Umbilical cord (tissue), 2 donors: Measurements from ENCODE around the gene UBXN2A. TPM values are rescaled to one million over a fixed set of nuclear protein-coding genes. Genes with fewer than 3 reads are reported as not detected.

ENCODE experiments used
- DNase-seq: peaks from one replicate; pipeline ENCODE4 v3.0.0-alpha.2; 2015; ENCODE audit warnings: low spot score
- total RNA-seq: library from RNA; depleted of rRNA; stranded (reverse); fragments of >200 nt; gene quantifications from one replicate; pipeline ENCODE4 v1.2.3, GENCODE V29; 2014; ENCODE audit warnings: low replicate concordance; ENCODE audit not compliant: insufficient read depth

The UBXN2A gene, protein sequence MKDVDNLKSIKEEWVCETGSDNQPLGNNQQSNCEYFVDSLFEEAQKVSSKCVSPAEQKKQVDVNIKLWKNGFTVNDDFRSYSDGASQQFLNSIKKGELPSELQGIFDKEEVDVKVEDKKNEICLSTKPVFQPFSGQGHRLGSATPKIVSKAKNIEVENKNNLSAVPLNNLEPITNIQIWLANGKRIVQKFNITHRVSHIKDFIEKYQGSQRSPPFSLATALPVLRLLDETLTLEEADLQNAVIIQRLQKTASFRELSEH
- total RNA-seq: 15.4 TPM

GRCh38 chr2:23939987-23940717, at the start of gene UBXN2A:
TSS of gene UBXN2A (plus strand) at chr2:23940463. CDS start at chr2:23958315, 17,852 bp downstream.
- DNase-seq: peak; percentile 88

DNA sequence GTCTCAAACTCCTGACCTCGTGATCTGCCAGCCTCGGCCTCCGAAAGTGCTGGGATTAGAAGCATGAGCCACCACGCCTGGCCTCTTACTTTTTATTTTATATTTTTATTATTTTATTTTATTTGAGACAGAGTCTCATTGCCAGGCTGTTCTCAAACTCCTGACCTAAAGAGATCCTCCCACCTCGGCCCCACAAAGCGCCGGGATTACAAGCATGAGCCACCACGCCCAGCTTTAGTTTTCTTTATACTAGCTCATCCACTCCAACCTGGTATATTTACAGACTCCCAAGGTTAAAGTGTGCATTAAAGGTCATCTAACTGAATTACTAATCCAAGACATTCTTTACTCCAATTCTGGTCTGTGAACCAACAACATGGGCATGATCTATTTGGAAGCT, 40.1 kb upstream of the UBXN2A start:
- no peak for DNase-seq

- no peak for DNase-seq
Measured at GRCh38 chr2:23900541-23901322, 39.5 kb upstream of the UBXN2A start.

DNA sequence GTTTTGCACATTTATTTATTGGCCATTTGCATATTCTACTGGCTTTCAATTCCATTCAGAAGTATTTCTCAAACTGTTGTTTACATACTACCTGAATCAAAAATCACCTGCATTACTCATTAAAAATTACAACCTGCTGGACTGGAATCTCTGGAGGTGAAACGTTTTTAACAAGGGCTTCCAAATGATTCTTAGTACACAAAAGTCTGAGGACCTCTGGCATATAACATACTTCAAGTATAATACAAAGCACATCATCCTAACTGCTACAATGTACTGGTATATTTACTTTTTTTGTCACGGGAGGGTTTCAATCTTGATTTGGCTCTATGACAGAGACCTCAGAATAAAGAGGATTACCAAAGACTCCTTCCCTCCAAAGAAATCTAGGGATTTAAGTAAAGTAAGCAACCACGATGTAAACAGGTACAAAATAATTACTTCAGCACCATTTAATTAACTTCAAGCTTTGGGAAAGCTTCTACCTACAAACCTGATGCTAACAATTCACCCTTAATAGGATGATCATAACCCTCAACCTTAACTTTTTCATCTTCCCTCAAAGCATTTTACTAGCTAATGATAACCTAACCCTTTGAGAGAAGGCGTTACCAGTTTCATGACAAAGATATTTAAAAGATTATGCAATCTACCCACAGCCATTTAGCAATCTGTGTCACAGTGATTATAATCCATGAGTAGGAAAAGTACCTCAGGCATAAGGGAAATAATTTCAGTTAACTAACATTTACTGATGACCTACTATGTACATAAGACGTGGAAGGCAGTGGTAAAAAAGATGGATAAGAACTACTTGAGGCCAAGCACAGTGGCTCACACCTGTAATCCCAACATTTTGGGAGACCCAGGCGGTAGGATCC, 38.1 kb upstream of the UBXN2A start:
- DNase-seq: no peak

DNA sequence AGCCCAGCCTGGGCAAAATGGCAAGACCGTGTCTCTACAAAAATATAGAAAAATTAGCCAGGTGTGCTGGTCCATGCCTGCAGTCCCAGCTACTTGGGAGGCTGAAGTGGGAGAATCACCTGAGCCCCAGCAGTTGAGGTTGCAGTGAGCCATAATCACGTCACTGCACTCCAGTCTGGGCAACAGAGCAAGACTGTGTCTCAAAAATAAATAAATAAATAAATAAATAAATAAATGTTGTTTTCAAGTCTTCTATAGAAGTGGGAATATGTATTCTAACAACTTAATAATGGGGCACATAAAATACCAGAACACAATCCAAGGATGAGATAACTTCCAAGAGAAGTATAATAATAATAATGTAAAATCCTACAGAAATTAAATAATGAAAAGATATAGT, 37.2 kb upstream of the UBXN2A start:
- DNase-seq: no peak

DNA sequence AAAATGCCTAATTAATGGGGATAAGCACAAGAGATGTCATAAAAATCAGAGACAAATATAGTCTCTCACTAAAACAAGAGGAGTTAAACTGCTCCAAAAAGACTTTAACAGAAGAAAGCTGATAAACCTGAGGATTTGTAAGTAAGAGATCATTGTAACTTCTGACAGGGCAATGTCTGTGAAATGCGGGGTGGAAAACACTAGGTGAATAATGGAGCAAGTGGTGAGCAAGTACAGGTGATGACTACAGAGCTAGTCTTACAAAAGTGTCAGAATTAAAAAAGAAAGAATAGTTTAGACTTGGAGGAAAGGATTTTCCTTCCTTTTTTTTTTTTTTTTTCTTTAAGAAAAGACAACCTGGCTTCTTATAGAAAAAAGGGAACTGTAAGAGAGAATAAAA, 36.0 kb upstream of the UBXN2A start:
- DNase-seq: no peak

- peak; percentile 35 for DNase-seq
Measured at GRCh38 chr2:23904692-23905091, 35.6 kb upstream of the UBXN2A start.

DNA sequence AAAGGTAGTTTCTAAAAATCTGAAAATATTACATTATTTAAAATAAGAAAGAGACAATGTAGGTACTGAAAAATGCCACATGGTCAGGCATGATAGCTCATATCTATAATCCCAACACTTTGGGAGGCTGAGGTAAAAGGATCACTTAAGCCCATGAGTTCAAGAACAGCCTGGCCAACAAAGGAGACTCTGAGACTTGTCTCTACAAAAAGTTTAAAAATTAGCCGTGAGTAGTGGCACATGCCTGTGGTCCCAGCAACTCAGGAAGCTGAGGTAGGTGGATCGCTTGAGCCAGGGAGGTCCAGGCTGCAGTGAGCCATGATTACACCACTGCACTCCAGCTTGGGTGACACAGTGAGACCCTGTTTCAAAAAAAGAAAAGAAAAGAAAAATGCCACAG, 35.1 kb upstream of the UBXN2A start:
- DNase-seq: no peak

- DNase-seq: no peak
Measured at GRCh38 chr2:23912054-23912453, 28.2 kb upstream of the UBXN2A start.

GRCh38 chr2:23915327-23915726, 24.9 kb upstream of the UBXN2A start:
- no peak for DNase-seq

DNA sequence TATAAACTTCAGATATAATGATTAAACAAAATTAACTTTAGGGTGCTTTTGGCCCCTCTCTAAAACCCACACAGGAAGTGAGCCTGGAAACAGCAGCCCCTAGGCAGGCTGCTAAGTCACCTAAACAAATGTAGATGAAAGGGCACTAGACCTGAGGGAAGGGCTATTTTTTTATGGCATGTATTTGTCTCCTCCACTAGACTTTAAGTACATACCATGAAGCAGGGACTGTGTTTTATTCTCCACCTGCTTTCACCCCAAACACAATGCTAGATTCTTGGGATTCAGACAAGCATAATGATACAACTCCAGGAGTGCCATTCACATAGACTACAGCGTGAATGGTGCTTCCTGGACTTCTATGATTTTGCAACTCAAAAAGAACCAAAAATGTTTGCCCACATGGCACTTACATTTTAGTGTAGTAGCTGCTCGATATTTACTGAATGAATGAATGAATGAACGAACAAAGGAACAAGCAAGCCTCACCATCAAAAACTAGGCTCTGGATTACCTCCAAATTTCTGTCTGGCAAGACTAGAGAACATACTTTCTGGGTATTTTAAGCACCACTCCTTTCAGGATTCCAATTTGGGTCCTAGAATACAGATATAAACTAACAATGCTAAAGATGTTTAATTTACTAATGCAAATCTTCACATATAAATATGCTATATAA, 23.4 kb upstream of the UBXN2A start:
- DNase-seq: no peak

DNA sequence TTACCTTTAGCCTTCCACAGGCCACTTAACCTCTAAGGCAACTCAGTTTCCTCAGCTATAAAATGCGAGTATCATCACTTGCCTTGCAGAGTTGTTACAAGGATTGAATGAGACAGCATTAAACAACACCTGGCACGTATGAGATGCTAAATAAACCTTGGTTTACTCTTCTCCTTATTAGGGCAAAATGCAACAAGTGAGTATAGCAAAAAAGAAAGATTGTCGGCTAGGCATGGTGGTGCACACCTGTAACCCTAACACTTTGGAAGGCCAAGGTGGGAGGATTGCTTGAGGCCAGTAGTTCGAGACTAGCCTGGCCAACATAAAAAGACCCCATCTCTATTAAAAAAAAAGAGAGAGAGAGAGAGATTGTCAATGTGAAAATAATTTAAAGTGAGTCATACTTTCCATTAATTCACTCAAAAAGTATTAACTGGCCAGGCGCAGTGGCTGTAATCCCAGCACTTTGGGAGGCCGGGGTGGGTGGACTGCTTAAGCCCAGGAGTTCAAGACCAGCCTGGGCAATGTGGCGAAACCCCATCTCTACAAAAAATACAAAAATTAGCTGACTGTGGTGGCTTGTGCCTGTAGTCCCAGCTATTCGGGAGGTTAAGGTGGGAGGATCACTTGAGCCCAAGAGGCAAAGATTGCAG, 21.3 kb upstream of the UBXN2A start:
- DNase-seq: no peak

DNA sequence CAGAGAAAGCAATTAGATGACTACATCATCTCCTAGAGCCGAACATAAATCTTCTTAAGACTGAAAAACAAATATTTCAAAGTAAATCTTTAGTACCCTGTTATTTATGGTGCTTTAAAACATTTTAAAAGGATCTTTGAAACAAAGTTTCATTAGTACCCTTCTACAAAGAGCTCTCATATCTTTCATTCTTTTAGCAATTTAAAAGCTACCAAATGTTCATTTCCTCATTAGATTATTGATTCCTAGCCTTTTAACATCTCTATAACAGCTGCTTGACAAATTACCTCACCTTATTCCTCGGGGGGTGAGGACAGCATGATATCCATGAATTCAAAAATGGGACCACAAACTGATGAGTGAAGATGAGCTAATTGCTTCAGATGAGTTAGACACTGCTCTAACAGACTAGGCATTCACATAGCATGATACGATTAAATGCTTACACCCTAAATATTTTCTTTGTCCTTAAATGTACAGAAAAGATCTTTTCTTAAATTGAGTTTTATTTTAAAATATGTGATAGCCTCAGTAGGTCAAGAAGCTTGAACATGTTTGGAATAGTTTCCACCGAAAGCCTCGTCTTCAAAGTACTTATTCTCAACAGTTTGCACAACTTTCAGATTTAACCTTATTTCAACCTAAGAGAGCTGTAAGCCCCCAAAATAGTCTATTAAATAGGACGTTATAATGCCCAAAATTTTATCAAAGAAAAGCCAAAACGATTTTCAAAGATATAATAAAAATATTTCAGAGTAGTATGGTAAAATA, 15.5 kb upstream of the UBXN2A start:
- peak; percentile 25 for DNase-seq

DNA sequence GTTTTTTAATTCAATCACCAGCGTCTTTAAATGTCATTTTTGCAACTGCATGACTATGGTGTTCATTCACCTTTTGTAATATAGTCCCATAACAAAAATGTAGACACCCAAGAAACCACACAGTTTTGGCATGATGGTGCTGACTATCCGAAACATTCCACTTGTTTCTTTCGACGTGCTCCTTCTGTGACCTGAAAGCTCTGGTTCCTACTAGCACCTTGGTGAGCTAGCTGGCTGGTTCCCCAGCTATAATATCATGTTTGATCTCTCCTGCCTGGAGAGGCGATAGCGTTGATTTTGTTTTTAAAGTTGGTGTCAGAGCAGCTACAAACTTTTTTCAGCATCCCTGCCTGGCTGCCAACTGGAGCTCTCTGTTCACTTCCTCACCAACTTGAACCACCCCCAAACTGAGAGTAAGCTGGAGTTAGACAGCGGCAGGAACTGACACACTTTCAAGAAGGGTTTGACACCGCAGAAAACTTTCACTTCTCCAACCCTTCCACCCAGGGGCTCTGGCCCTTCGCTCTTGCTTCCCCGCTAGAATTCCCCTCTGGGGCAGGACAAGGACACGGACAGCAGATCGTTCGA, 14.5 kb upstream of the UBXN2A start:
- peak; percentile 82 for DNase-seq

DNA sequence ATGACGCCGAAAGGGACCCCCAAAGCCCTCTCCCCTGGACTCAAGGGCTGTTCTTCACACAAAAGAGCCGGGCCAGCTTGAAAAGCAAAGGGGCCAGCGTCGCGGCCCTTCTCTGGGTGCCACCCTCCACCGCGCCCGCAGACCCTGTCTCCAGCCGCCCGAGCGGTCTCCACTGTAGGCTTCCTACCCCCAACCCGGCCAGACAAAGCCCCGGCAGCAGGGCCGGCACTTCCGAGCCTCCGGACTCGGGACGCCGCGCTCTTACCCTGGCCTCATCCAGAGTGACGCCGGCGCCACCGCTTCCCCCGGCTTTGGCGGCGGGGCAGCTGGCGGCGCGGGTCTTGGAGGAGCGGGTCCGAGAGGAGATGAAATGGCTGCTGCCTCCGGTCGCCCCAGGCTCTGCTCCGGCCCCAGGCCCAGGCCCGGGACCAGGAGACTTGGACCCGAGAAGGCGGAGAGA, 13.9 kb upstream of the UBXN2A start:
- peak; percentile 55 for DNase-seq

GRCh38 chr2:23926750-23927571, 13.3 kb upstream of the UBXN2A start, which contains the start of gene ATAD2B:
TSS of gene ATAD2B (minus strand) at chr2:23927123. CDS start at chr2:23926770, 353 bp downstream.
- DNase-seq: peak; percentile 98

- no peak for DNase-seq
Measured at GRCh38 chr2:23934259-23934658, 6.0 kb upstream of the UBXN2A start.
